Transverse colon (tissue), 4 donors: ENCODE results near the gene BPIFB4. TPM values are rescaled to one million over a fixed set of nuclear protein-coding genes. Genes with fewer than 3 reads are reported as not detected.

ENCODE experiments used
- DNase-seq: peaks from one replicate; pipeline ENCODE4 v3.0.0-alpha.2; 2019
- H3K27ac ChIP-seq, 4 donors: fragments of 200-600 bp; sonication (generic); 2 replicates each; pipeline ENCODE4 v1.5.1; 2016 to 2018; ENCODE audit warnings: inconsistent platforms in 4 of 4
- H3K27me3 ChIP-seq: fragments of 200-600 bp; sonication (generic); 2 replicates; pipeline ENCODE4 v1.5.1; 2017; ENCODE audit warnings: inconsistent platforms
- H3K36me3 ChIP-seq, 4 donors: fragments of 200-600 bp; sonication (generic); 2 replicates each; pipeline ENCODE4 v1.5.1; 2017 to 2019; ENCODE audit warnings: inconsistent platforms in 4 of 4
- H3K4me1 ChIP-seq, 4 donors: fragments of 200-600 bp; sonication (generic); 2 replicates each; pipeline ENCODE4 v1.5.1; 2017 to 2020; ENCODE audit warnings: inconsistent platforms in 4 of 4
- H3K4me3 ChIP-seq, 4 donors: fragments of 200-600 bp; sonication (generic); 1 replicate in 1 of 4; 2 replicates in 3 of 4; pipeline versions ENCODE4 v1.5.1 to v1.6.1; 2017 to 2019; ENCODE audit warnings: inconsistent platforms in 4 of 4
- H3K9me3 ChIP-seq, 2 donors: fragments of 200-600 bp; sonication (generic); 2 replicates each; pipeline ENCODE4 v1.5.1; 2017 to 2019; ENCODE audit warnings: inconsistent platforms in 2 of 2
- EP300 ChIP-seq: sonication (generic); formaldehyde crosslinking; IDR thresholded peaks from one replicate; pipeline ENCODE4 v1.6.1; 2017; ENCODE audit warnings: antibody characterized with exemption, low read depth
- POLR2A ChIP-seq: fragments of 450-650 bp; IDR thresholded peaks from one replicate; pipeline ENCODE4 v1.6.1; 2016; ENCODE audit warnings: antibody characterized with exemption, mild to moderate bottlenecking, moderate library complexity
- POLR2AphosphoS5 ChIP-seq, 3 donors: sonication (generic); formaldehyde crosslinking; IDR thresholded peaks; one replicate each; pipeline ENCODE4 v1.6.1; 2016; ENCODE audit warnings: antibody characterized with exemption in 3 of 3
- WGBS, 2 donors: methylation state at CpG; one replicate each; pipeline ENCODE4 v1.1.5; 2018; ENCODE audit warnings: low coverage in 1 of 2; 5-methylcytosine and 5-hydroxymethylcytosine counted together
- in situ Hi-C, 4 donors: fragments of 200-750 bp; cut with MboI; loops; one replicate each; pipeline versions ENCODE4 v1.15.0 to v1.15.1; 2017; ENCODE audit warnings: low sequenced_read_pairs in 3 of 4, low pct_ligation_motif_present in 1 of 4, low pct_unique_long_range_greater_than_20kb in 1 of 4
- intact Hi-C: fragments of 100-400 bp; cut with DNase I; formaldehyde crosslinking; loops from one replicate; pipeline ENCODE4 v1.15.1; 2023; ENCODE audit warnings: low total_unique reads
- total RNA-seq, 4 donors: library from RNA; depleted of rRNA; stranded (reverse); fragments of >200 nt; gene quantifications; one replicate each; pipeline ENCODE4 v1.1.0, GENCODE V29; 2016
- TF ChIP-seq, protein P1 (sequence below), 5 experiments: fragments of 200-600 bp in 3 of 5; fragments of 450-650 bp in 2 of 5; sonication (generic) in 3 of 5; IDR thresholded peaks; 1 replicate in 2 of 5; 2 replicates in 3 of 5; pipeline ENCODE4 v1.5.1; 2016 to 2017; ENCODE audit warnings: antibody characterized with exemption in 5 of 5, inconsistent platforms in 3 of 5, mild to moderate bottlenecking in 2 of 5, moderate library complexity in 1 of 5

BPIFB4 gene
- total RNA-seq, 4 donors from 2014 or later, result not detected

GRCh38 chr20:33032555-33032954 lies 46.9 kb upstream of the BPIFB4 start:
- no peak overlapping the region for H3K27ac ChIP-seq
- no peak overlapping the region for H3K4me3 ChIP-seq
- intact Hi-C loops (no loop called here), in situ Hi-C loops (no loop called here)
- H3K36me3 ChIP-seq, result no peaks in the 10 kb centered on the region
- DNase-seq, result no peak
- H3K4me1 ChIP-seq, result no peaks in the 10 kb centered on the region
- TF ChIP-seq POLR2AphosphoS5 (IDR thresholded peaks at IDR 0.05), result no peak
- TF ChIP-seq, protein P1, sequence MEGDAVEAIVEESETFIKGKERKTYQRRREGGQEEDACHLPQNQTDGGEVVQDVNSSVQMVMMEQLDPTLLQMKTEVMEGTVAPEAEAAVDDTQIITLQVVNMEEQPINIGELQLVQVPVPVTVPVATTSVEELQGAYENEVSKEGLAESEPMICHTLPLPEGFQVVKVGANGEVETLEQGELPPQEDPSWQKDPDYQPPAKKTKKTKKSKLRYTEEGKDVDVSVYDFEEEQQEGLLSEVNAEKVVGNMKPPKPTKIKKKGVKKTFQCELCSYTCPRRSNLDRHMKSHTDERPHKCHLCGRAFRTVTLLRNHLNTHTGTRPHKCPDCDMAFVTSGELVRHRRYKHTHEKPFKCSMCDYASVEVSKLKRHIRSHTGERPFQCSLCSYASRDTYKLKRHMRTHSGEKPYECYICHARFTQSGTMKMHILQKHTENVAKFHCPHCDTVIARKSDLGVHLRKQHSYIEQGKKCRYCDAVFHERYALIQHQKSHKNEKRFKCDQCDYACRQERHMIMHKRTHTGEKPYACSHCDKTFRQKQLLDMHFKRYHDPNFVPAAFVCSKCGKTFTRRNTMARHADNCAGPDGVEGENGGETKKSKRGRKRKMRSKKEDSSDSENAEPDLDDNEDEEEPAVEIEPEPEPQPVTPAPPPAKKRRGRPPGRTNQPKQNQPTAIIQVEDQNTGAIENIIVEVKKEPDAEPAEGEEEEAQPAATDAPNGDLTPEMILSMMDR (IDR thresholded peaks at IDR 0.05), result no peak
- TF ChIP-seq EP300, result no peak
- no peak for TF ChIP-seq POLR2A
- H3K27me3 ChIP-seq, result no peaks in the 10 kb centered on the region
- 70% methylated on average over 6 of the region's 6 CpGs; no CpG with 5 or more reads in 1 of the 2 donors for WGBS, 2 donors
- no peaks in the 10 kb centered on the region for H3K9me3 ChIP-seq

GRCh38 chr20:33033381-33033780 lies 46.1 kb upstream of the BPIFB4 start:
- in situ Hi-C loops, result no loop called here
- Histone ChIP-seq H3K36me3 (no peaks in the 10 kb centered on the region), H3K4me1 (no peaks in the 10 kb centered on the region), H3K4me3 (no peak overlapping the region), H3K9me3 (no peaks in the 10 kb centered on the region), H3K27me3 (no peaks in the 10 kb centered on the region), H3K27ac (no peak overlapping the region)
- WGBS, 2 donors, result 70 to 71% methylated on average over 3 to 5 of the region's 5 CpGs
- intact Hi-C loops, result no loop called here
- no peak for TF ChIP-seq POLR2AphosphoS5 (IDR thresholded peaks at IDR 0.05)
- no peak for TF ChIP-seq POLR2A
- TF ChIP-seq, protein P1 (IDR thresholded peaks at IDR 0.05), result no peak
- TF ChIP-seq EP300, result no peak
- DNase-seq, result no peak

GRCh38 chr20:33034115-33034514 lies 45.3 kb upstream of the BPIFB4 start:
- H3K36me3 ChIP-seq, result no peaks in the 10 kb centered on the region
- H3K9me3 ChIP-seq, result no peaks in the 10 kb centered on the region
- DNase-seq, result no peak
- no peaks in the 10 kb centered on the region for H3K4me1 ChIP-seq
- H3K4me3 ChIP-seq, result no peak overlapping the region
- WGBS, 2 donors, result 75 to 100% methylated on average over 1 to 5 of the region's 5 CpGs
- intact Hi-C loops (no loop called here), in situ Hi-C loops (no loop called here)
- TF ChIP-seq POLR2A (no peak), EP300 (no peak), POLR2AphosphoS5 (IDR thresholded peaks at IDR 0.05) (no peak)
- TF ChIP-seq, protein P1 (IDR thresholded peaks at IDR 0.05), result no peak
- H3K27me3 ChIP-seq, result no peaks in the 10 kb centered on the region
- H3K27ac ChIP-seq, result no peak overlapping the region

- TF ChIP-seq POLR2A (no peak), POLR2AphosphoS5 (IDR thresholded peaks at IDR 0.05) (no peak), EP300 (no peak)
- TF ChIP-seq, protein P1 (IDR thresholded peaks at IDR 0.05), result no peak
- intact Hi-C loops (no loop called here), in situ Hi-C loops (no loop called here)
- Histone ChIP-seq H3K4me1 (no peaks in the 10 kb centered on the region), H3K4me3 (no peak overlapping the region), H3K9me3 (no peaks in the 10 kb centered on the region), H3K27me3 (no peaks in the 10 kb centered on the region), H3K27ac (no peak overlapping the region), H3K36me3 (no peaks in the 10 kb centered on the region)
- 69% methylated on average over 6 of the region's 6 CpGs; no CpG with 5 or more reads in 1 of the 2 donors for WGBS, 2 donors
- no peak for DNase-seq
Measured at GRCh38 chr20:33034901-33035492, 44.4 kb upstream of the BPIFB4 start.
